ENCODE measurements around the gene PXN.

Gene PXN

DNA sequence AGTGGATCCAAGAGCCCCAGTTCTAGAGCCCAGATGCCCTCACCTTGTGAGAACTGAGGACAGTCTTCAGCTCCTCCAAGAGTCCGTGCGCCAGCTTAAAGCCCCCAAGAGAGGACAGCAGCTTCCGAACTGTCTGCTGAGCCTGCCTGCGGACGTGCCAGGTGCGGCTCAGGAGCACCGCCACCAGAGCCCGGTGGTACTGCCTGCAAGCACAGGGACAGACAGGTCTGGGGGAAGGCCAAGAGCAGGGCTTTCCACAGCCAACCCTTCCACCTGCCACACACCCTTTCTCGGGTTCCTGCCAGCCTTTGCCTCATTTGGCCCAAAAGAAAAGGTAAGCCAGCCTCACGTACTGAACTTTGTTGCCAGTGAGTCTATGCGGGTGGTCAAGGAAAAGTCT is 101.2 kb downstream of the PXN start:
- no peak for DNase-seq

DNA sequence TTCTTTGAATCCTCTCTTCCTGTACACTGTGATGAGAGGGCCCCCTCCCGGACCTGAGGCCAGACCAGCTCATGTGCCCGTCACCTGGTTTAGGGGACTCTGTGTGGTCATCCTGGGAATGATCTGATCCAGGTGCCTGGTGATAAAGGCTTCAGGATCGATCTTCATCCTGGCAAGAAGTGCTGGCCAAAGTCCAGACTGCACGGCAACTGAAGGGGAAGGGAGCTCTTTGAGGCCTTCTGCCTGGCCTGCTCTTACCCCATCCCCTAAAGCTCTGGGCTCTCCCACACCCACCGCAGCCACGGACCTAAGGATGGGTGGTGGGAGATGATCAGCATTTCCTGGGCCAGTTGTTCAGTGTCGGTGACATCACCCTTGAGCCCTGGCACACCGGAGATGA is 102.8 kb downstream of the PXN start:
- DNase-seq, result no peak

DNA sequence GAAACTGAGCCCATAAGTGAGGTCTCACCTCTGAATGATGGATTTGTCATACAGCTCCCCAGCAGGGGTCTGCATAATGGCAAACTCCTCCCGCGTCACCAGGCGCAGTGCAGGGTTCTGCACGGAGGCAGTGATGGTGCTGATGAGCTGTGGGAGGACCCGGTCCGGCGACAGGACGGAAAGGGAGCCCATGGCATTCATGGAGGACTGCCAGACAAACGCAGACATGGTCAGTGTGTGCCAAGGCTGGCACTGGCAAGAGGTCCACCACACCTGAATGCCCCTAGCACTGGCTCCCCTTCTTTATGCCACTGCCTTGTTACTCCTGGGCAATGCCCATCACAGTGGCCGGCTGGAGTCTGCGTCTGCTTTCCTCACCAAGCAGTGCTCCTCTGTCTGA is 103.7 kb downstream of the PXN start:
- DNase-seq, result no peak
